GM19324 (cell line): ENCODE measurements around the gene POP4.
A peak's percentile ranks its signal among the peaks of the same experiment; 100 is the strongest.

ENCODE experiments used
- ATAC-seq: cut with Tn5 transposase; IDR thresholded peaks from one replicate; pipeline ENCODE4 v1.9.1; 2021; ENCODE audit warnings: mild to moderate bottlenecking, moderate library complexity; ENCODE audit not compliant: unreplicated experiment, low FRiP score

The POP4 gene

GRCh38 chr19:29576761-29577648 lies 29.1 kb upstream of the POP4 start:
- no peak for ATAC-seq

GRCh38 chr19:29577649-29577963 lies 28.5 kb upstream of the POP4 start:
- ATAC-seq, result no peak

- ATAC-seq, result no peak
Measured at GRCh38 chr19:29578349-29578748, 27.7 kb upstream of the POP4 start.

GRCh38 chr19:29579308-29579910 lies 26.7 kb upstream of the POP4 start:
- no peak for ATAC-seq

GRCh38 chr19:29581398-29581797 lies 24.7 kb upstream of the POP4 start:
- ATAC-seq, result no peak

GRCh38 chr19:29583196-29583999 lies 22.7 kb upstream of the POP4 start:
- ATAC-seq, result no peak

- no peak for ATAC-seq
Measured at GRCh38 chr19:29586401-29586800, 19.7 kb upstream of the POP4 start.

GRCh38 chr19:29587059-29587458 lies 19.0 kb upstream of the POP4 start:
- ATAC-seq, result no peak

GRCh38 chr19:29587518-29587986 lies 18.5 kb upstream of the POP4 start:
- no peak for ATAC-seq

- ATAC-seq, result no peak
Measured at GRCh38 chr19:29588095-29588494, 18.0 kb upstream of the POP4 start.

- ATAC-seq, result no peak
Measured at GRCh38 chr19:29590278-29590677, 15.8 kb upstream of the POP4 start.

GRCh38 chr19:29591670-29592069 lies 14.4 kb upstream of the POP4 start:
- ATAC-seq, result no peak

GRCh38 chr19:29593869-29594268 lies 12.2 kb upstream of the POP4 start:
- no peak for ATAC-seq

GRCh38 chr19:29596080-29596727 lies 9.9 kb upstream of the POP4 start:
- no peak for ATAC-seq

- no peak for ATAC-seq
Measured at GRCh38 chr19:29596885-29597525, 9.1 kb upstream of the POP4 start.

- ATAC-seq, result no peak
Measured at GRCh38 chr19:29598036-29598435, 8.0 kb upstream of the POP4 start.

- no peak for ATAC-seq
Measured at GRCh38 chr19:29598496-29598895, 7.6 kb upstream of the POP4 start.

- no peak for ATAC-seq
Measured at GRCh38 chr19:29603308-29603707, 2.8 kb upstream of the POP4 start.

GRCh38 chr19:29606420-29606747 lies 301 bp downstream of the POP4 start:
- peak; percentile 28 for ATAC-seq

GRCh38 chr19:29609636-29610035 lies 3.6 kb downstream of the POP4 start:
- ATAC-seq, result no peak

- ATAC-seq, result no peak
Measured at GRCh38 chr19:29610213-29610573, 4.1 kb downstream of the POP4 start.
